ENCODE results near the gene C2CD4D.

Gene C2CD4D

DNA sequence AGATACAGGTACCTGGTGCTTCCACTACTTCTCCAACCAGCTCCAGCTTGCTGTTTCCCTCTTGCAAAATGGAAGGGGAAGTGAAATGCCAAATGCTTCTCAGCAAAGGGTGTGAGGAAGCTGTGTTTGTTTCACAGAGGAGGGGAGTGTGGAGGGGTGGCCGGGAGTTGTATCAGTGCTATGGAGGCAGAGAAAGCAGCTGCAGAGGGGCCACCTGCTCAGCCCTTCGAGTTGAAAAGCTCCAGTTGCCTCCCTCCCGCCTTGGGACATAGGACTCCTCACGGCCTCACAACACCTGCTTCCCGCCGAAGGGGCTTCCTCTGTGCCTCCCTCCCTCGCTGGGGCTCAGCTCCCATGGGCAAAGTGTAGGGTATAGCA, 22.3 kb downstream of the C2CD4D start:
- H3K9me3 ChIP-seq (ENCODE audit: control insufficient read depth, insufficient read depth, low read depth, low read length) = no peaks in the 10 kb centered on the region
- CTCF ChIA-PET = interaction anchor here (0.6 kb wide), 1 partner anchor 13 kb away, joined by 3 read pairs; no protein-coding TSS in a partner anchor
- H3K27ac ChIP-seq (ENCODE audit: extremely low read depth, low read depth, low read length) = no peak overlapping the region
- H3K36me3 ChIP-seq (ENCODE audit: control insufficient read depth in 2 of 2, insufficient read depth in 1 of 2, low read length in 2 of 2) = no peaks in the 10 kb centered on the region
- TF ChIP-seq KLF7 (tag by site-specific recombination; IDR thresholded peaks at IDR 0.05; ENCODE audit: borderline replicate concordance) = no peak
- TF ChIP-seq, protein P1, sequence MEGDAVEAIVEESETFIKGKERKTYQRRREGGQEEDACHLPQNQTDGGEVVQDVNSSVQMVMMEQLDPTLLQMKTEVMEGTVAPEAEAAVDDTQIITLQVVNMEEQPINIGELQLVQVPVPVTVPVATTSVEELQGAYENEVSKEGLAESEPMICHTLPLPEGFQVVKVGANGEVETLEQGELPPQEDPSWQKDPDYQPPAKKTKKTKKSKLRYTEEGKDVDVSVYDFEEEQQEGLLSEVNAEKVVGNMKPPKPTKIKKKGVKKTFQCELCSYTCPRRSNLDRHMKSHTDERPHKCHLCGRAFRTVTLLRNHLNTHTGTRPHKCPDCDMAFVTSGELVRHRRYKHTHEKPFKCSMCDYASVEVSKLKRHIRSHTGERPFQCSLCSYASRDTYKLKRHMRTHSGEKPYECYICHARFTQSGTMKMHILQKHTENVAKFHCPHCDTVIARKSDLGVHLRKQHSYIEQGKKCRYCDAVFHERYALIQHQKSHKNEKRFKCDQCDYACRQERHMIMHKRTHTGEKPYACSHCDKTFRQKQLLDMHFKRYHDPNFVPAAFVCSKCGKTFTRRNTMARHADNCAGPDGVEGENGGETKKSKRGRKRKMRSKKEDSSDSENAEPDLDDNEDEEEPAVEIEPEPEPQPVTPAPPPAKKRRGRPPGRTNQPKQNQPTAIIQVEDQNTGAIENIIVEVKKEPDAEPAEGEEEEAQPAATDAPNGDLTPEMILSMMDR (tag by site-specific recombination; IDR thresholded peaks at IDR 0.05) = no peak
- no peak for TF ChIP-seq ZNF501 (tag by site-specific recombination; IDR thresholded peaks at IDR 0.05)
- TF ChIP-seq, protein P2, sequence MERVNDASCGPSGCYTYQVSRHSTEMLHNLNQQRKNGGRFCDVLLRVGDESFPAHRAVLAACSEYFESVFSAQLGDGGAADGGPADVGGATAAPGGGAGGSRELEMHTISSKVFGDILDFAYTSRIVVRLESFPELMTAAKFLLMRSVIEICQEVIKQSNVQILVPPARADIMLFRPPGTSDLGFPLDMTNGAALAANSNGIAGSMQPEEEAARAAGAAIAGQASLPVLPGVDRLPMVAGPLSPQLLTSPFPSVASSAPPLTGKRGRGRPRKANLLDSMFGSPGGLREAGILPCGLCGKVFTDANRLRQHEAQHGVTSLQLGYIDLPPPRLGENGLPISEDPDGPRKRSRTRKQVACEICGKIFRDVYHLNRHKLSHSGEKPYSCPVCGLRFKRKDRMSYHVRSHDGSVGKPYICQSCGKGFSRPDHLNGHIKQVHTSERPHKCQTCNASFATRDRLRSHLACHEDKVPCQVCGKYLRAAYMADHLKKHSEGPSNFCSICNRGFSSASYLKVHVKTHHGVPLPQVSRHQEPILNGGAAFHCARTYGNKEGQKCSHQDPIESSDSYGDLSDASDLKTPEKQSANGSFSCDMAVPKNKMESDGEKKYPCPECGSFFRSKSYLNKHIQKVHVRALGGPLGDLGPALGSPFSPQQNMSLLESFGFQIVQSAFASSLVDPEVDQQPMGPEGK (tag by site-specific recombination; IDR thresholded peaks at IDR 0.05) = no peak
- TF ChIP-seq, protein P3, sequence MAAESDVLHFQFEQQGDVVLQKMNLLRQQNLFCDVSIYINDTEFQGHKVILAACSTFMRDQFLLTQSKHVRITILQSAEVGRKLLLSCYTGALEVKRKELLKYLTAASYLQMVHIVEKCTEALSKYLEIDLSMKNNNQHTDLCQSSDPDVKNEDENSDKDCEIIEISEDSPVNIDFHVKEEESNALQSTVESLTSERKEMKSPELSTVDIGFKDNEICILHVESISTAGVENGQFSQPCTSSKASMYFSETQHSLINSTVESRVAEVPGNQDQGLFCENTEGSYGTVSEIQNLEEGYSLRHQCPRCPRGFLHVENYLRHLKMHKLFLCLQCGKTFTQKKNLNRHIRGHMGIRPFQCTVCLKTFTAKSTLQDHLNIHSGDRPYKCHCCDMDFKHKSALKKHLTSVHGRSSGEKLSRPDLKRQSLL (tag by site-specific recombination; IDR thresholded peaks at IDR 0.05) = no peak
- TF ChIP-seq, protein P4, sequence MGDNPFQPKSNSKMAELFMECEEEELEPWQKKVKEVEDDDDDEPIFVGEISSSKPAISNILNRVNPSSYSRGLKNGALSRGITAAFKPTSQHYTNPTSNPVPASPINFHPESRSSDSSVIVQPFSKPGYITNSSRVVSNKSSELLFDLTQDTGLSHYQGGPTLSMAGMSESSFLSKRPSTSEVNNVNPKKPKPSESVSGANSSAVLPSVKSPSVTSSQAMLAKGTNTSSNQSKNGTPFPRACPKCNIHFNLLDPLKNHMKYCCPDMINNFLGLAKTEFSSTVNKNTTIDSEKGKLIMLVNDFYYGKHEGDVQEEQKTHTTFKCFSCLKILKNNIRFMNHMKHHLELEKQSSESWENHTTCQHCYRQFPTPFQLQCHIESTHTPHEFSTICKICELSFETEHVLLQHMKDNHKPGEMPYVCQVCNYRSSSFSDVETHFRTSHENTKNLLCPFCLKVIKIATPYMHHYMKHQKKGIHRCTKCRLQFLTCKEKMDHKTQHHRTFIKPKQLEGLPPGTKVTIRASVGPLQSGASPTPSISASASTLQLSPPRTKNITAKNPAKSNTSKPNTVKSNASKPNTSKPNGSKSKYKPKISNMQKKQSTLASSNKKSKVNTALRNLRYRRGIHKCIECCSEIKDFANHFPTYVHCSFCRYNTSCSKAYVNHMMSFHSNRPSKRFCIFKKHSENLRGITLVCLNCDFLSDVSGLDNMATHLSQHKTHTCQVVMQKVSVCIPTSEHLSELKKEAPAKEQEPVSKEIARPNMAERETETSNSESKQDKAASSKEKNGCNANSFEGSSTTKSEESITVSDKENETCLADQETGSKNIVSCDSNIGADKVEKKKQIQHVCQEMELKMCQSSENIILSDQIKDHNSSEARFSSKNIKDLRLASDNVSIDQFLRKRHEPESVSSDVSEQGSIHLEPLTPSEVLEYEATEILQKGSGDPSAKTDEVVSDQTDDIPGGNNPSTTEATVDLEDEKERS (tag by site-specific recombination; IDR thresholded peaks at IDR 0.05) = no peak
- TF ChIP-seq, protein P5, sequence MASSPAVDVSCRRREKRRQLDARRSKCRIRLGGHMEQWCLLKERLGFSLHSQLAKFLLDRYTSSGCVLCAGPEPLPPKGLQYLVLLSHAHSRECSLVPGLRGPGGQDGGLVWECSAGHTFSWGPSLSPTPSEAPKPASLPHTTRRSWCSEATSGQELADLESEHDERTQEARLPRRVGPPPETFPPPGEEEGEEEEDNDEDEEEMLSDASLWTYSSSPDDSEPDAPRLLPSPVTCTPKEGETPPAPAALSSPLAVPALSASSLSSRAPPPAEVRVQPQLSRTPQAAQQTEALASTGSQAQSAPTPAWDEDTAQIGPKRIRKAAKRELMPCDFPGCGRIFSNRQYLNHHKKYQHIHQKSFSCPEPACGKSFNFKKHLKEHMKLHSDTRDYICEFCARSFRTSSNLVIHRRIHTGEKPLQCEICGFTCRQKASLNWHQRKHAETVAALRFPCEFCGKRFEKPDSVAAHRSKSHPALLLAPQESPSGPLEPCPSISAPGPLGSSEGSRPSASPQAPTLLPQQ (tag by site-specific recombination; IDR thresholded peaks at IDR 0.05) = no peak
- no peak for TF ChIP-seq GLIS1 (tag by site-specific recombination; IDR thresholded peaks at IDR 0.05)
- TF ChIP-seq ZNF23 (tag by site-specific recombination; IDR thresholded peaks at IDR 0.05; ENCODE audit: borderline replicate concordance) = no peak
- TF ChIP-seq ZBTB1 (tag by site-specific recombination; IDR thresholded peaks at IDR 0.05) = no peak
- no peak for TF ChIP-seq ZIC2 (tag by site-specific recombination; IDR thresholded peaks at IDR 0.05)
- TF ChIP-seq ZNF549 (tag by site-specific recombination; IDR thresholded peaks at IDR 0.05) = no peak
- H3K4me3 ChIP-seq (ENCODE audit: low read depth, low read length) = no peak overlapping the region
- POLR2A ChIA-PET = interaction anchor here (0.6 kb wide), 1 partner anchor 294 kb away, joined by 3 read pairs; no protein-coding TSS in a partner anchor
- H3K4me1 ChIP-seq (ENCODE audit: control insufficient read depth, insufficient read depth, low read length) = no peaks in the 10 kb centered on the region

DNA sequence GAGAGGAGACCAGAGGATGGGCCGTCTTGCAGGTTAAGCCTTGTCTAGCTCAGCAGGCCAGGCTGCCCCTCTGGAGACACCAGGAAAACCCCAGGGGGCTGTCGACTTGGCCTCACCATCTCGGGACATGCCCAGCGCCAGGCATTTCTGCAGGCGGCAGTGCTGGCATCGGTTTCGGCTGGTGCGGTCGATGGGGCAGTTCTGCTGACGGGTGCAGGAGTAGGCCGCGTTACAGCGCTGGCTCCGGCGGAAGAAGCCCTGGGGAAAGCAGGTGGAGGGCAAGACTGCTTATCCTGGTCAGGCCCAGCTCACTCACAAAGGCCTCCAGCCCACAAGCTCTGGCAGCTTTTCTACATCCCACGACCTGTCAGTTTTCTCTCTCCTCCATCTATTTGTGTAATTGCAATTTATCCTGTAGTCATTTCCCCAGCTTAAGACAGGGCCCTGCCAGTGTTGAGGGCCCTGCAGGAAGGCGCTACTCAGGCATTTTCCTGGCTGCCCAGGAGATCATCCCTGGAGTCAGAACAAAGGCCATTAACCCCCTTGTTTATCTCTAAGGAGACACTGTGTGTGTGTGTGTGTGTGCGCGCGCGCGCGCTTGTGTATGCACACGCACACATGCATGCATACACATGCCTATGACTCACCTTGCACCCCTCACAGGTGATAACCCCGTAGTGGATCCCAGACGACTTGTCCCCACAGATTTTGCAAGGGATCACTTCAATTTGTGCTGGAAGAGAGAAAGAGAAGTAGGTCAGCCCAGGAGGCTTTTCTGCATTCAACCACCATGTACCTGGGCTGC, 22.9 kb downstream of the C2CD4D start:
- Histone ChIP-seq H3K4me1 (ENCODE audit: control insufficient read depth, insufficient read depth, low read length) (no peaks in the 10 kb centered on the region), H3K9me3 (ENCODE audit: control insufficient read depth, insufficient read depth, low read depth, low read length) (no peaks in the 10 kb centered on the region), H3K27ac (ENCODE audit: extremely low read depth, low read depth, low read length) (no peak overlapping the region), H3K4me3 (ENCODE audit: low read depth, low read length) (no peak overlapping the region), H3K36me3 (ENCODE audit: control insufficient read depth in 2 of 2, insufficient read depth in 1 of 2, low read length in 2 of 2) (no peaks in the 10 kb centered on the region)
- ChIA-PET CTCF (interaction anchor here (0.7 kb wide), 1 partner anchor 21 kb away, joined by 4 read pairs; no protein-coding TSS in a partner anchor), POLR2A (interaction anchor here (0.6 kb wide), 1 partner anchor 293 kb away, joined by 3 read pairs; no protein-coding TSS in a partner anchor)
- TF ChIP-seq, protein P6, sequence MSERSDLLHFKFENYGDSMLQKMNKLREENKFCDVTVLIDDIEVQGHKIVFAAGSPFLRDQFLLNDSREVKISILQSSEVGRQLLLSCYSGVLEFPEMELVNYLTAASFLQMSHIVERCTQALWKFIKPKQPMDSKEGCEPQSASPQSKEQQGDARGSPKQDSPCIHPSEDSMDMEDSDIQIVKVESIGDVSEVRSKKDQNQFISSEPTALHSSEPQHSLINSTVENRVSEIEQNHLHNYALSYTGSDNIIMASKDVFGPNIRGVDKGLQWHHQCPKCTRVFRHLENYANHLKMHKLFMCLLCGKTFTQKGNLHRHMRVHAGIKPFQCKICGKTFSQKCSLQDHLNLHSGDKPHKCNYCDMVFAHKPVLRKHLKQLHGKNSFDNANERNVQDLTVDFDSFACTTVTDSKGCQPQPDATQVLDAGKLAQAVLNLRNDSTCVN (tag by site-specific recombination; optimal IDR thresholded peaks at IDR 0.05) = no peak
- TF ChIP-seq ZFP41 (tag by site-specific recombination; IDR thresholded peaks at IDR 0.05; ENCODE audit: borderline replicate concordance) (no peak), GLI2 (tag by site-specific recombination; IDR thresholded peaks at IDR 0.05; ENCODE audit: borderline replicate concordance, low read depth) (no peak), ZNF394 (tag by site-specific recombination; IDR thresholded peaks at IDR 0.05; ENCODE audit: borderline replicate concordance) (no peak), ZNF138 (tag by site-specific recombination; IDR thresholded peaks at IDR 0.05; ENCODE audit: borderline replicate concordance) (no peak), TRIM28 (IDR thresholded peaks at IDR 0.05; ENCODE audit: borderline replicate concordance, low read length) (no peak), SALL2 (tag by site-specific recombination; IDR thresholded peaks at IDR 0.05; ENCODE audit: borderline replicate concordance) (no peak), ZNF514 (tag by site-specific recombination; IDR thresholded peaks at IDR 0.05) (no peak)

All from HEK293 (cell line).